ENCODE data around the gene WDPCP.
"Not testable (repeated sequence)": the region's sequence is repeated elsewhere in the genome, so short reads cannot be mapped to it uniquely, and the experiment has no call there.

The WDPCP gene

GRCh38 chr2:63590626-63591408 lies 2.5 kb upstream of the WDPCP start:
- DNase-seq, result no peak

DNA sequence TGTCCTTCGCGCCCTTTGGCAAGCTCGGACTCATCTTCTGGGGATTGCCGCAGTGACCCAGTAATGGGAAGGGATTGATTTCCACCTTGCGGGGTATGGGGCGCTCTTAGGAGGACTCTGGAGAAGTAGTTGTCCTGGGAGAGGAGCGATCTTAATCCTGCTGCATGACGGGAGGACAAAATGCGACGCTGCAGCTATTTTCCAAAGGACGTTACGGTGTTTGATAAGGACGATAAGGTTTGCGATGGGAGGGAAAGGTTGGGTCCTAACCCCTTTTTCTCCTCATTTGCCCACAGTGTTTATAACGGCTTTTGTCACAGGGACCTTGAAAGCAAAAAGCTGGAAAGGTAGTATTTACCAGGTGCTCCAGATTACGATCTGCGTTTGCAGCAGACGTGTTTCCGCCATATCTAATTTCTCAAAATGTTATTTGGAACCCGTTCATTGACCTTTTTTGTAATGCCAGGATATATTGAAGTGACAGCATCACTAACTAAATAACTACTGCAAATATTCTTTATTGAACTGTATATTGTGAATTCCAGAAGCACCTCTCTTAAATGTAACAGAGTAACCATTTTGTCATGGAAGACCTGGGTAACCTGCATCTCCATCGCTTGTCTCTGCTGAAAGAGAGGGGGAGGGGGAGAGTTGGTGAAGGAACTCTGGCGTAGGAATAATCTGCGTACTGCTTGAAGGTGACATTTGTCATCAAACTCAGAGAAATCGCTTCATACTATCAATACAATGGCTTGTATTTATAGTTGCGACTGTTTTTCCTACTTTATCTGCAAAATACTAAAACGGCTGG lies 1.1 kb upstream of the WDPCP start:
- no peak for DNase-seq

DNA sequence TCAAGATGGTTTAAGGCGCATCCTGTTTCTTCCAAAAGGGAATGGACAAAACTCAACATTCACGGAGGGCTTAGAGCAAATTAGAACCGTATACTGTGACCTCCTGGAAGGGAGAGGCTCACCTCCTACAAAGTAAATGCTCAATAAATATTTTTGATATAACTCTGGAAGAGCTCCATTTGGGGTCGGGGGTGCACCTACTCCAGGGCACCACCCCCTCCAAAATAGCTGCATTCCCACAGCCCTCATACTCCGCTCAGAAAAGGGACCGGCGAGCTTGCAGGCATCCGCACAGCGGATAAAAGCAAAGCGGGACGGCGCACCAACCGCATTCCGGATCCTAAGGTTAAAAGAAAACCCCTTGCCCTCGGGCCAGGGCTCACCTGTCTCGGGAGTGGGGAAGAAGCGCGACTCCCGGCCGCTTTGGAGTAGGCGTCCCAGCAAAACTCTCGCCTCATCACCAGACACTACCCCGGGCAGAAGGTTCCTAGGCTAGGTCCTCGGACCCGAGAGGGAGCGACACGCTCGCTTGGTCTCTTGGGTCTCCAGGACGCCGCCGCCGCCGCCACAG lies 378 bp downstream of the WDPCP start:
- DNase-seq, result no peak

- no peak for DNase-seq
Observed at GRCh38 chr2:63582873-63583272, 5.4 kb downstream of the WDPCP start.

GRCh38 chr2:63581298-63581961 lies 6.8 kb downstream of the WDPCP start:
- no peak for DNase-seq

DNA sequence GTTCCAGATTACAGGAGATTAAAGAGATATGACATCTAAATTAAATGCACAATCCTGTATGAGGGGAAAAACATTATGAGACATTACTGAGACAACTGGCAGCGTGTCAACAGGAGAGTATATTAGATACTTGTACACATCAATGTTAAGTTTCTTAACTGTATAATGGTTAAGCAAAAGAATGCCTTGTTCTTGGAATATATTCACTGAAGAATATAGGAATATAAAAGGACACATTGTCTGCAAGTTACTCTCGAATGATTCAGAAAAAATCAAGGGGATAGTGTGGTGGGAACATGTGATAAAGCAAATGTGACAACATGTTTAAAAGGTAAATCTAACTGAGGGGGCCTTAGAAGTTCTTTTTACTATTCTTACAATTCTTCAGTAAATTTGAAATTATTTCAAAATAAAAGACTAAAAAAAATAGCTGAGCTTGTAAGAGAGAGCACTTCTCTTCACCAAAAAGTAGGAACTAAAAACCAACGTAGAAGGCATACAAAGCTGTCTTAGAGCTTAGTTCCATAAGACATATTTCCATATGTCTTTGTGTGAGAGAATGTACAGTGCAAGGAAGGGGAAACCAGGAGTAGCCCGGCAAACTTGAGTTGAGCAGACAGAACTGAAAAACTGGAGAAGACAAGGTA lies 7.5 kb downstream of the WDPCP start:
- DNase-seq, result no peak

DNA sequence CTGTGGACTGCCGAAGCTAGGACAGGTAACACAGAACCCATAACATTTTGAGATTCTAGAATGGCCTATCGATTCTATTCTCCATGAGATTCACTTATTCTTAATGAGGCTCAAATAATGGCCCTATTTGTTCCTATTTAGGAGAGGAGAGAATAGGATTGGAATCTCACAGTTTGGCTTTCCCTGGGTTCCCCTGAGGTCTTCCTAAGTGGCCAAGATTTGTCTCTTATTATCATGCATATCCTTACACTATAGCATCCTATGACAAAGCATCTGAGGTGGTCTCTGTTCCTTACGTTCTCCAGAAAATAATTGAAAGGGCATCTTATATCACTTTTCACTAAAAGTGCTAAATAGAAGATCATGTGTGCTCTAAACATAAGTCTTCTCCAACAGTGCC lies 9.5 kb downstream of the WDPCP start:
- DNase-seq, result no peak

GRCh38 chr2:63576546-63576945 lies 11.7 kb downstream of the WDPCP start:
- no peak for DNase-seq

DNA sequence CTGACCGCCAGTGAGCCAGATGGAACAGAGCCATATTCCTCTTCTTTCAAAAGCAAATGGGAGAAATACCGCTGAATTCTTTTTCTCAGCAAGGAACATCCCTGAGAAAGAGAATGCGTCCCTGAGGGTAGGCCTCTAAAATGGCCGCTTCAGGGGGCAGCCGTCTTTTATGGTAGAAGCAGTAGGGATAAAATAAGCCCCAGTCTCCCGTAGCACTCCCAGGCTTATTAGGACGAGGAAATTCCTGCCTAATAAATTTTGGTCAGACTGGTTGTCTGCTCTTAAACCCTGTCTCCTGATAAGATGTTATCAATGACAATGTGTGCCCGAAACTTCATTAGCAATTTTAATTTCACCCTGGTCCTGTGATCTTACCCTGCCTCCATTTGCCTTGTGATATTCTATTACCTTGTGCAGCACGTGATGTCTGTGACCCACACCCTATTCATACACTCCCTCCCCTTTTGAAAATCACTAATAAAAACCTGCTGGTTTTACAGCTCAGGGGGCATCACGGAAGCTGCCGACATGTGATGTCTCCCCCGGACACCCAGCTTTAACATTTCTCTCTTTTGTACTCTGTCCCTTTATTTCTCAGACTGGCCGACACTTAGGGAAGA lies 14.4 kb downstream of the WDPCP start:
- not testable (repeated sequence) for DNase-seq

DNA sequence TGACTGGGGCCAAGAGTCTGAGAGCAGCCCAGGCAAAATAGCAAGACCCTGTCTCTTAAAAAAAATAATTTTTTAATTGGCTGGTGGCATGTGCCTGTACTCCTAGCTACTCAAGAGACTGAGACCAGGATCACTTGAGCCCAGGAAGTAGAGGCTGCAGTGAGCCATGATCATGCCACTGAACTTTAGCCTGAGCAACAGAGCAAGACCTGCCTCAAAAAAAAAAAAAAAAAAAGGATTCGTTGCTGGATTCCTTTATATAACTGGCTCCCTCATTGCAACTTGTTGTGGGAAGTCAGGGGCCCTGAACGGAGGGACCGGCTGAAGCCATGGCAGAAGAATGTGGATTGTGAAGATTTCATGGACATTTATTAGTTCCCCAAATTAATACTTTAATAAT lies 15.3 kb downstream of the WDPCP start:
- not testable (repeated sequence) for DNase-seq

DNA sequence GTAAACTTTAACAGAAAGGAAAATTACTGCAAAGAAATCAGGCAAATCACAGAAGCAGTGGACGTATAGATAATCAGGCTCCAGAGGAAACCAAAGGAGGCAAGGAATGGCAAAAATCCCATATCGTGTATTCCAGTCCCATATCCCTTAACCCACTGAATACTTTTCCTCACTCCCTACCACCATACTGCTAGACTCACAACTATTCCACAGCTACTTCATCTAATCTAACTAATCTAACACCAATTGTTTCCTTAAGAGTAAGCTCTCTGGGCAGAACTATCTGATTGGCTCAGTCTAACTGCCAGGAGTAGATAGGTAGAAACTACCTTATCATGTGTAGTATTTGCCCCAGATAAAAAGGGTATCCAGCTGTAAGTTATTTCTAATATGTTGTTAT lies 16.3 kb downstream of the WDPCP start:
- no peak for DNase-seq

- DNase-seq, result no peak
Observed at GRCh38 chr2:63571291-63571690, 17.0 kb downstream of the WDPCP start.

DNA sequence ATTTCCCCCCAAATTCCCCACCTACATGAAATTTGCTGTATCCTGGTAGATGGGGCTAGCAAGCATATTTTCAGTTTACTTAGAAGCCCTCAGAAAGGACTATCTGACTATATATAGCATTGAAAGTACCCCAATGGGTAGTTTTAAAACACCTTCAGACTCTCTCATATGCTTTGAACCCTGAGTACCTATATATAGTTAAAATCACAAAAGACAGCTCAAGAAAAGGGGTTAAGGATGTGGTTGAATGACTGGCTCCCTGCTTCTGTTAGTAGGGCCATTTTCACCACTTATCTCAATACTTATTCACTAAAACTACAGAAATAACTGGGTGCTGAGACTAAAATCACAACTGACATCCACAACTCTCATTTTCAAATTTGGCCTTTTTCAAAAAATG lies 18.5 kb downstream of the WDPCP start:
- DNase-seq, result no peak

DNA sequence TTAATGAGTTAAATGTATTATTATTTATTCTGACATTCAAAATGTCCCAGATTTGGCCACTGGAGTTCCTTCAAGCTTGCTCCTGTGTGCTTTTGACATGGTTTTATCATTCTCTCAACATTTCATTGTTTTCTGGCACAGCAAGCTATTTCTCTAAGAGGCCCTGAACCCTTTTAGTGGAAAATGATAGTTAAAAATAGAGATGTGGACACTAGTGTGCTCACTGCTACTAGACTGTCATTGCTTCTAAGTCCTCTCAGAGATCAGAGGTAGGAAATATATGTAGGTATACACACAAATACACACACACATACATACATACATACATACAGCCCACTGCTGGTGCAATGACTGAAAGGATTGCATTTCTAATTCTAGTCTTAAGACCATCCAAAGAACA lies 25.5 kb downstream of the WDPCP start:
- no peak for DNase-seq

DNA sequence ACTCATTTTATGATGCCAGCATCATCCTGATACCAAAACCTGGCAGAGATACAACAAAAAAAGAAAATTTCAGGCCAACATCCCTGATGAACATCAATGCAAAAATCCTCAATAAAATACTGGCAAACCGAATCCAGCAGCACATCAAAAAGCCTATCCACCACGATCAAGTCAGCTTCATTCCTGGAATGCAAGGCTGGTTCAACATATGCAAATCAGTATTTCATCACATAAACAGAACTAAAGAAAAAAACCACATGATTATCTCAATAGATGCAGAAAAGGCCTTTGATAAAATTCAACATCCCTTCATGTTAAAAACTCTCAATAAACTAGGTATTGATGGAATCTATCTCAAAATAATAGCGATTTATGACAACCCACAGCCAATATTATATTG lies 29.4 kb downstream of the WDPCP start:
- not testable (repeated sequence) for DNase-seq

DNA sequence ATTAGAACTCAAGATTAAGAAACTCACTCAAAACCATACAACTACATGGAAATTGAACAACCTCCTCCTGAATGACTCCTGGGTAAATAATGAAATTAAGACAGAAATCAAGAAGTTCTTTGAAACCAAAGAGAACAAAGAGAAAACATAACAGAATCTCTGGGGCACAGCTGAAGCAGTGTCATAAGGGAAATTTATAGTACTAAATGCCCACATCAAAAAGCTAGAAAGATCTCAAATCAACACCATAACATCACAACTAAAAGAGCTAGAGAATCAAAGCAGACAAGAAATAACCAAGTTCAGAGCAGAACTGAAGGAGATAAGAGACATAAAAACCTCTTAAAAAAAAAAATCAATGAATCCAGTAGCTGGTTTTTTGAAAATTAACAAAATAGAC lies 30.5 kb downstream of the WDPCP start:
- DNase-seq, result not testable (repeated sequence)

DNA sequence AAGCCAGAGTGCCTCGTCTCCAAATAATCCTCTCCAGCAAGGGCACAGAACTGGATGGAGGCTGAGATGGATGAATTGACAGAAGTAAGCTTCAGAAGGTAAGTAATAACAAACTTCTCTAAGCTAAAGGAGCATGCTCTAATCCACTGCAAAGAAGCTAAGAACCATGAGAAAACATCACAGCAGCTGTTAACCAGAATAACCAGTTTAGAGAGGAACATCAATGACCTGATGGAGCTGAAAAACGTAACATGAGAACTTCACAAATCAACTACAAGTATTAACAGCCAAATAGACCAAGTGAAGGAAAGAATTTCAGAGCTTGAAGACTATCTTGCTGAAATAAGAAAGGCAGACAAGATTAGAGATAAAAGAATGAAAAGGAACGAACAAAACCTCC lies 32.3 kb downstream of the WDPCP start:
- DNase-seq, result no peak

- DNase-seq, result no peak
Observed at GRCh38 chr2:63555299-63555698, 33.0 kb downstream of the WDPCP start.

- no peak for DNase-seq
Observed at GRCh38 chr2:63553049-63553448, 35.2 kb downstream of the WDPCP start.

GRCh38 chr2:63545023-63545422 lies 43.3 kb downstream of the WDPCP start:
- DNase-seq, result no peak

DNA sequence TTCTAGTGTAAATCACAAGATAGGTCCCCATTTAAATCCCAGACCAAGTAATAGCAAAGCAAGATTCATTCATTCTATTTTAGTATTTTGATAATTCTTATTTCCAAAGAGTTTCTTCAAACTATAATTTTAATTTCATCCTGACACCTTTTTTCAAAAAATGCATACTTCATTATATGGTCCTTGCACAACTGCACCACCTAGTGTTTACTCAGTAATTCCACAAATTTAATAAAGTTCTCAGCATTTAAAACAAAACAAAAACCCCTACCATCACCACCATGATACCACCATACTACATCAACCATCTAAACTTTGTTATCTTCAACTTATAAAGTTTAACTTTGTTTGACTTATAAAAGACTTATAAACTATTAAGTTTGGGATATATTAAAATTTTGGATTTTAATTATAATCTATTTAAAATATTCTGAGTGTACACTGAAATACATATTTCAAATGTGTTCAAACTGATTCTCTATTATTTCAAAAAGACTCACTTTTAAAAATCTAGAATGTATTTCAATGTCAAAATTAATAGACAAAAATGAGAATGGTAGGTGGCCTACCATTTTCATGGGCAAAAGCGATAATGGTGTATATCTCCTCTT lies 44.2 kb downstream of the WDPCP start:
- DNase-seq, result no peak
